Stimulated activated CD4-positive, alpha-beta T cell treated with anti-CD3 and anti-CD28 coated beads, Interleukin-15, amount 100 ng/mL, for 24 hours (primary cell): ENCODE results near the gene KAT7.

ENCODE experiments used
- DNase-seq: peaks from one replicate; pipeline ENCODE4 v3.0.0-alpha.2; 2020

The KAT7 gene

GRCh38 chr17:49873466-49873865 lies 85.0 kb downstream of the KAT7 start:
- no peak for DNase-seq

- no peak for DNase-seq
Observed at GRCh38 chr17:49873926-49874325, 85.4 kb downstream of the KAT7 start.

GRCh38 chr17:49874911-49875310 lies 86.4 kb downstream of the KAT7 start:
- no peak for DNase-seq

GRCh38 chr17:49875685-49876084 lies 87.2 kb downstream of the KAT7 start:
- no peak for DNase-seq

- DNase-seq: no peak
Observed at GRCh38 chr17:49878931-49879904, 90.7 kb downstream of the KAT7 start.

GRCh38 chr17:49880291-49881053 lies 92.0 kb downstream of the KAT7 start:
- peak; percentile 84 for DNase-seq

GRCh38 chr17:49881054-49881402 lies 92.5 kb downstream of the KAT7 start:
- no peak for DNase-seq

- no peak for DNase-seq
Observed at GRCh38 chr17:49882434-49882833, 94.0 kb downstream of the KAT7 start.
